HG03558 (cell line): Measurements from ENCODE around the gene STRAP.

Experiments used
- ATAC-seq: cut with Tn5 transposase; IDR thresholded peaks from one replicate; pipeline ENCODE4 v1.9.1; 2021; ENCODE audit warnings: moderate number of reproducible peaks; ENCODE audit not compliant: unreplicated experiment; ENCODE audit errors: extremely low read depth

The STRAP gene

GRCh38 chr12:15882118-15882971, at the start of gene STRAP:
Gene STRAP, plus strand, starts transcription at chr12:15882387. Its CDS starts 321 bp downstream, at chr12:15882708.
- ATAC-seq = peak; percentile 95

GRCh38 chr12:15834575-15834974, 47.6 kb upstream of the STRAP start:
- no peak for ATAC-seq

DNA sequence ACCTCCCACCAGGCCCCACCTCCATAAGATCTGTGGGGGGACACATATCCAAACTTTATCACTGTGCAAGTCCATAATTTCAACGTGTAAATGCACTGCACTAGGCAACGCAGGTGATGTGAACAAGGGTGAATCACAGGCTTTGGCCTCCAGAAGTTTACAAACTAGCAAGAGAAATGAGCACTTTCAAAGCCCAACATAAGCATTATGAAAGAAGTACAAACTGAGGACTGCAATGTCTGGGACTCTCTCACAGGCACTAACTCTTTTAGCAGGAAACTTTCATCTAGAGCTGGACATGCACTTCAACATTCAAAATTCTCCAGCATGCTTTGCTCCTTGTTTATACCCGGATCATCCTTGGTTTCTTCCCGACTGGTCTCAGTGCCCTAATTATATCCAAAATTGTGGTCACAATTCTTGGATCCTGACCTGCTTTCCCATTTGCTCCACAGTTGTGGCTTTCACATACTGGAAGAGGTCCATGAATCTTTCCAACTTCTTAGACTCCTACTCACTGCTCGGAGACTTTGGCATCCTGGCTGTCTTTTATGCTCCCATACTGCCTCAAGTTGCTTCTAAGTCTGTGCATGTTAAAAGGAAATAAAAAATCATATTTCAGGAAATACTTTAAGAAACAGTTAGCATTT, 44.9 kb upstream of the STRAP start:
- ATAC-seq = no peak

GRCh38 chr12:15839041-15839440, 43.1 kb upstream of the STRAP start:
- no peak for ATAC-seq

DNA sequence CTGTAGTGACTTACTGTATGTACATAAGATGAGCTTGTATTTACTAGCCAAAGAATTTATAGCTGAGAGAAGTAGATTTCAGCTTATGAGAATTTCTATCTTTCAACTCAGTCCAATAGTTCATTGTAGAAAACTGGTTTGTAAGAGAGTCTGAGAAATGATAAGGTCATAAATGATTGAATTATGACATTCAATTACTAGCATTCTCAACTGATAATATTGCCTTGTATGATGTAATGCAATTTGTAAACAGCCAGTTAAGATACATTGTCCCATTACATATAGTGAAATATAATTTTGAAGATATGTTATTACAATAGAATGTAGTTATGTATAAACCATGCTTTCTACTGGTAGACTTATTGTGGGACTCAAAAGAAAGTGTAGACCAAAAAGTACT, 42.5 kb upstream of the STRAP start:
- no peak for ATAC-seq

GRCh38 chr12:15842108-15842507, 40.1 kb upstream of the STRAP start:
- ATAC-seq = no peak

DNA sequence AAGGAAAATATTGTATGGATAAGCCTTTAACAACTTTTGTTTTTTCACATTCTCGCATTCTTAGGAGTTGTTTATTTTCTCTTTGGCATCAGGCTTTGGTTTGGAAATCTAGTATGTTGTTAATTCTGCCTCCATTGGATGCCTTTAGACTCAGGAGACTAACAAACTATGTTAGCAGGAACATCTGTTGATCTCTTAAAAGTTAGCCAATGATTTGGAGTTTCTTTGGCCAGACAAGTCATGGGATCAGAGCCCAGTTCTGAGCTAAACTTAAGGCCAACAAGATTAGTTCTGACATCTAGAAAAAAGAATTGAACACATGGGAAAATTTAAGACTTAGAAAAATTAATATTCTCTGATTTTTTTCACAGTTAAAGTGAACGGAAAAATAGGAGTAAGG, 35.3 kb upstream of the STRAP start:
- ATAC-seq = no peak

DNA sequence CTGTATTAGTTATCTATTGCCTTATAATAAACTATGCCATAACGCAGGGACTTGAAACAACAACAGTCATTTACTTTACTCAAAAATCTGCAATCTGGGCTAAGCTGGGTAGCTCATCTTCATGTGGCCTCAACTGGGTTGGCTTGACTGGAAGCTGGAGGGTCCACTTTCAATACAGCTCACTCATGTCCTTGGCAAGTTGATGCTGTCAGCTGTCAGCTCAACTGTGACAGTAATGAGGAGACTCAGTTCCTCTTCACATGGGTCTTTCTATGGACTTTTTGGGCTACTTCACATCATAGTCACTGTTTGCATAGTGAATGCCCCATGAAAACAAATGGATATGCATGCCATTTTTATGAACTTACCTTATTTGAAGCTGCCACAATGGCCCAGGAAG, 33.6 kb upstream of the STRAP start:
- ATAC-seq = no peak

- no peak for ATAC-seq
Observed at GRCh38 chr12:15851045-15851620, 31.1 kb upstream of the STRAP start.

- no peak for ATAC-seq
Observed at GRCh38 chr12:15851919-15852318, 30.3 kb upstream of the STRAP start.

GRCh38 chr12:15852383-15852782, 29.8 kb upstream of the STRAP start:
- ATAC-seq = no peak

DNA sequence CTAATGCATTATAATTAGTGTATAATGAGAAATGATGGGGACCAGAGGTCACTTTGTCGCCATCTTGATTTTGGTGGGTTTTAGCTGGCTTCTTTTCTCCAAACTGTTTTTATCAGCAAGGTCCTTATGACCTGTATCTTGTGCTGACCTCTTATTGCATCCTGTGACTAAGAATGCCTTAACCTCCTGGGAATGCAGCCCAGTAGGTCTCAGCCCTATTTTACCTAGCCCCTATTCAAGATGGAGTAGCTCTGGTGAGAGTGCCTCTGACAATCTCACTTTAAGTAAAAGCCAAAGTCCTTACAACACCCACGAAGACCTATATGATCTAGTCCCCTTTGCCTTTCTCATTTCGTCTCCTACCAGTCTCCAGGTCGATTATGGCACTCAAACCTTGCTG, 28.3 kb upstream of the STRAP start:
- ATAC-seq = no peak

GRCh38 chr12:15854916-15855315, 27.3 kb upstream of the STRAP start:
- no peak for ATAC-seq

DNA sequence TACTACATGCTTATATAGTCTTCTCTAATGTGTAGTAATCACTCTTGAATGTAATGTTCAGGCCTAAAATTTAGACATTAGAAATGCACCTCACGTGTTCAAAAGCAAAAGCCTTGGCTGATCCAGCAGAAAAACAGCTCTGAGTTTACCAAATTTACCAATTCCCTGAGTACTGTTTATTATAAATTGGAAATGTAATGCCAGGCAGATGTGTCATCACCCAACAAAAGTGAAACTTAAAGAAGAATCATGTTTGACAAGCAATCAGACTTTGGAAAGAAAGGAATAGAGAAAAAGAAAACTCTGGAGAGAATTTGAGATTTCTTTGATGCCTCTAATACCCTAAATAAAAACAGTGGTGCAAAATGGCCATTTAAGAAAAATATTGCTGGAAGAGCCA, 26.5 kb upstream of the STRAP start:
- ATAC-seq = no peak

- ATAC-seq = no peak
Observed at GRCh38 chr12:15856097-15856982, 25.8 kb upstream of the STRAP start.

DNA sequence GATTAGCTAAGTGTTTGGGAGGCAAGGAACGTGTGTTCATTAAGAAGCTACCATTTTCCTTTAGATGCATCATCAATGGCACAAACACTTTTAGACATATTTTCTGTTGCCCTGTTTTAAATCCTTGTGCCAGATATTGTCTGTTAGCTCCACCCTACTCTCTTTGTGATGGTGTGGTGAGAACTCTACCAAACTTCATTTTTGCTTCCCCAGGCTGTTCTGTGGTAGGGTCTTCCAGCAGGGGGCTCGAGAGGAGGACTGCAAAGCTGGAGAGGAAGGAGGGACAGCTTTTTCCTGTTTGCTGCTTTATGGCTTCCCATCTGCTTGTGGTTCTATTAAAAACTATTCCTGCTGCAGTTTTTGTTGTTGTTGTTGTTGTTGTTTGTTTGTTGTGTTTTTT, 23.8 kb upstream of the STRAP start:
- no peak for ATAC-seq

GRCh38 chr12:15859116-15859515, 23.1 kb upstream of the STRAP start:
- ATAC-seq = no peak

GRCh38 chr12:15861404-15861803, 20.8 kb upstream of the STRAP start:
- ATAC-seq = no peak

DNA sequence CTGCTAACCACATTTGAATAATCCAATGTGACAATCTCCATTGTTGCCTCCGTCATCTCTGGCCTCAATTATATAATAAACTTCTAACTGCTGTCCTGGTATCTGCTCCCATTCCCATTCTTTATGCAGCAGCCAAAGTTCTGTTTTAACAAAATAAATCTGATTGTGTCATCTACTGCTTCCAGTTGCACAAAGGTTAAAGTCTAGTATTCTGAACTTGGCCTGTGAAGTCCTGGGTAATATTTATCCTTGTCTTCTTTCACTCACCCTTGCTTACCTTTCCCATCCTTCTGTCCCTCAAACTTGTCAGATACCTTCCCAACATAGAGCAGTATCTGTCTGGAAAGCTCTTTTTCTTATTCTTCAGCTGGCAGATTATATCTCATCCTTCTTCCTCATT, 19.3 kb upstream of the STRAP start:
- no peak for ATAC-seq

DNA sequence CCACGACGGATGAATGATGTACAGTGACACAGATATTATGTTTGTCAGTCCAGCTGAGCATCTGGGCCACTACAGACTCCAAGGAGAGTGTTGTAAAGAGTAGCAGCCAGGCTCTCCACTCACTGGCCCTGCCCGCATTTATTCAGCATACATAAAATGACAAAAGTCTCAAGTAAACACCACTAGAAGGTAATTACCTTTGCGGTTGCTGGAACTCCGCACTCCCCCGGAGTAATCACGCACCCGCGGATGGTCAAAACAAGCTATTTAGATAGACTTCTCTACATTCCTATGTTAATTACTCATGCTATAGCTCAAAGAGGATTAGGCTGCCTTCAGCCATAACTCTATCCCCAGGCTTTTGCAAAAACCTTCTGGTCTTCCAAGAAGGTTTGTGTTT, 18.8 kb upstream of the STRAP start:
- no peak for ATAC-seq
